Fibroblast of skin of left biceps (primary cell): ENCODE results near the gene PDYN.
A peak's percentile ranks its signal among the peaks of the same experiment; 100 is the strongest.

Experiments
- DNase-seq, 2 experiments: peaks; one replicate each; pipeline ENCODE4 v3.0.0-alpha.2; 2013; ENCODE audit warnings: low read depth in 2 of 2

PDYN gene

GRCh38 chr20:1994627-1995026 lies 769 bp upstream of the PDYN start:
- no peak for DNase-seq

- no peak for DNase-seq
These were observed 1.3 kb downstream of the PDYN start for GRCh38 chr20:1992359-1993110.

- DNase-seq, result no peak
These were observed 6.0 kb downstream of the PDYN start for GRCh38 chr20:1987826-1988225.

DNA sequence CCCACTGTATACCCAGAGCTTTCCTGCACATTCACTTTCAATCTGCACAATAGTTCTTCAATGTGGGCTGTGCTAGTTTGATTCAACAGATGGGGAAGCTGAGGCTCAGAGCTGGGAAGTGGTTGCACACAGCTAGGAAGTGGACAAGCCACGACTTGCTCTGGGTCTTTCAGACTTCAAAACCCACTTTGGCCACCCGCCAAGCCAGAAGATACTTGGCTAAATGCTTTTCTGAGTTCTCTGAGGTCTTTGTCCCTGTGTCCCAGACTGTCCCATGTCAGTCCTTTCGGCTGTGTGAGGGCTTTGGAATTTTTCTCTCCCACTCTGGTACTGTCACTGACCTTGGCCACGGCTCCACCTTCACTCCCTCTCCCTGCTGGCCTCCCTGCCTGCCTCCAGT lies 10.6 kb downstream of the PDYN start:
- DNase-seq, result no peak

- no peak for DNase-seq
These were observed 11.2 kb downstream of the PDYN start for GRCh38 chr20:1982686-1983085.

- no peak for DNase-seq
These were observed 14.6 kb downstream of the PDYN start for GRCh38 chr20:1979106-1979778.

GRCh38 chr20:1975291-1975690 lies 18.6 kb downstream of the PDYN start:
- DNase-seq, result no peak

DNA sequence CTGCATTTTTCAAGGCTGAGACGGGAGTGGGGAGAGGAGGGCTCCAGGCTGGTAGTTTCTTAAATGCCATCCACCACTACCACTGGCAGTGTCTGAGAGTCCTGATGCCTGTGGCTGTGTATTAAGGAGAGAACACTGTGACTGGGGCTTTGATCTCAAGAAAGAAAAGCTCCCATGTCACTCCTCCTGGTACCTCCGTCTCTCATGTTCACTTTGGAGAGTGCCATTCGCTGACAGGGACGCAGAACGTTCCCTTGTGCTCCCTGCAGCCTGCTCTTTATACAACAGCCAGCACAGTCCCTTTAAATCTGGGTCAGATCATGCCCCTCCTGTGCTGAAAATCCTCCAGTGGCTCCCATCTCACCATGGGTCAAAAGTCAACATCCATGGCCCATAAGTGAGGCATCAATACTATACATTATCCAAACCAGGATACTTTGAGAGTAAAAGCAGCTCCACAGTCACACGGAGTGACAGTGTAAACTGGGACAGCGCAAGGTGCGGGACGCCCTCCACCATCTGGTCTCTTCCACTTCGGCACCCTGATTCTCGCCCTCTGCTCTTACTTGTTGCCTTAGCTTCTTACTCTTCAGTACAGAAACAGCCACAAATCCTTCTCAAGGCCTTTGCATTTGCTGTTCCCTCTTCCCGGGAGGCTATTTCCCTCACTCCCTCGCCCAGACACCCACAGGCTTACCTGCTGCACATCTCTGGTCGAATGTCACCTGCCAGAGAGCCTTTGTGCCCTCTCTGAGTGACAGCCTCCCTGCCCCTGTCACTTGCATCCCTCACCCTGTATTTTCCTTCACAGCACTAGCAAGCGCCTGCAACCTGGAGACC lies 20.0 kb downstream of the PDYN start:
- DNase-seq, result no peak

GRCh38 chr20:1971893-1972586 lies 21.8 kb downstream of the PDYN start:
- DNase-seq, result no peak

GRCh38 chr20:1968964-1969363 lies 24.9 kb downstream of the PDYN start:
- no peak for DNase-seq

DNA sequence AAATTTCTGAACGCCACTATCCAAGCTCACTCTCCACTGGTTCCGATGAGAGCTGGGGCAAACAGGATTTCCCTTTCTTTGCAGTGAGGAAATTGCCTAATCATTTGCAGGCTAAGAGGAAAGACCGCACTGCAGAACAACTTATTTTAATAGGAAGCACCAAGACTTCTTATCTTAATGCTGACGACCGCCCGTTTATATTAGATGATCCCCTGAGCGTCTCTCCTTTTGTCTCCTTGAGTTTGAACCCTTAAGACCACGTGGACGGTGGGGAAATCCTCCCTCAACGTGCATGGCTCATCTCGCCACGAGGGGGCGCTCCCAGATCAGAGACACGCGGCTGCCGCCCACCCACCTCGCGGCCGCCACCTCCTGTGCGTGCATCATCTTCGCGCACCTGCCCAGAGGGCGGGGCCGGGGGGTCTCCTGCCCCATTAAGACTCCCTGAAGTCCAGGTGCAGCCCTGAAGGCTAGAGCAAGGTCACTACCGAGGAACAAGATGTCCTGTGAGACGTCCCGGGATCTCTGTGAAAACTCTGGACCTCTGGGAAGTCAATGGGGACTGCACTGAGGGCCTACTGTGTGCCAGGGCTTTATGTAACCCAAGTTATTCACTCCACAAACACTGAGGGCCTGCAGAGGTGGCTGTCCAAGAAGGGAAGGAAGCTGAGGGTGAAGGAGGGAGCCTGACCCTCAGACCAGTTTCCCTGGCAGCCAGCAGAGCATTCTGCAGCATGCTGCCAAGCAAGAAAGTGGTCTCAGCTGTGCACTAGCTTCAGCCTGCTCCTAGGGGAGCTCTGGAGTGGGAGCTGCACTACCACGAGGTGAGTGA lies 28.1 kb downstream of the PDYN start:
- DNase-seq, result peak in 1 of 2 experiments; percentile 15

GRCh38 chr20:1964659-1965405 lies 29.0 kb downstream of the PDYN start:
- DNase-seq, result no peak

DNA sequence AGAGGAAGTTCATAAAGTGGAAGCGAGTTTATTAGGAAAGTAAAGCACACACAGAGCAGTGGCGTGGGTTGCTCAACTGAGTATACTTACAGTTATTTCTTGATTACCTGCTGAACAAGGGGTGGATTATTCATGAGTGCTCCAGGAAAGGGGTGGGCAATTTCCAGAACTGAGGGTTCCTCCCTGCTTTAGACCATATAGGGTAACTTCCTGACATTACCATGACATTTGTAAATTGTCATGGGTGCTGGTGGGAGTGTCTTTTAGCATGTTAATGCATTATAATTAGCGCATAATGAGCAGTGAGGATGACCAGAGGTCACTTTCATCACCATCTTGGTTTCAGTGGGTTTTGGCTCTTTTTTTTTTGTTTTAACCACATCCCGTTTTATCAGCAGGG lies 29.8 kb downstream of the PDYN start:
- DNase-seq, result no peak

DNA sequence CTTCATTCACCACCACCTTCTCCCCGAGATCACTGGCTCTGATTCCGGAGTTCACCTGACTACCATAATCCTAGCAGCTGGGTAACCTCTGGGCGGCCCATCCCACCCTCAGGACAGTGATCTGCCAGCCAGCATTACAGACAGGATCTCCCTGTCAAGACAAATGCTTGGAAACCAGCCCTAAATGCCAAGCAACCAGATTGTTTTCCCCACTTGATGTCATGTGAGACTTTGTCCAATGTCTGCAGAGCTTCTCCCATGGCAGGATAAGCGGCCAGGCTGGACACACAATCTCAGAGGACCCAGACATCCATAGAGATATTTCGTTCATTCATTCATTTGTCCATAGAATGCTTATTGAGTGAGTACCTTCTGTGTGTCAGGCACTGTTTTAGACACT lies 32.5 kb downstream of the PDYN start:
- DNase-seq, result no peak

GRCh38 chr20:1959156-1959555 lies 34.7 kb downstream of the PDYN start:
- DNase-seq, result no peak

GRCh38 chr20:1958426-1958825 lies 35.4 kb downstream of the PDYN start:
- no peak for DNase-seq

DNA sequence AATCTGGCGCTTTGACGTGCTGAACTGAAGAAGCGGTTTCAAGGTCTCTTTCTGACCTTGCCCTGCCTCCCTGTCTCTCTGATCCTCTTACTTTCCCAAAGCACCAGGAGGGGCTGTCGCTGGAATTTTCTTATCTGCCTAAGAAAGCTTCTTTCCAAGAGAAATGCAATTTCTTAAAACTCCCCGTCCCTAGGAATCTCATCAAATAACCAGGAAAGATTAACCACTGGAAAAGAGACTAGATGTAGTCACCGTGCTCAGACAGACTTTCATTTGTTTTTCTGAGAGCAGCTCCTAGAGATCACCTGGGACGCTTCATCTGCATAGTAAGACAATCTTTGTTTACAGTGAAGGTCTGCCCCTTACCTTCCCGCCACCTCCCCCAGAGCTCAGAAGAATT lies 38.6 kb downstream of the PDYN start:
- no peak for DNase-seq

GRCh38 chr20:1953621-1954020 lies 40.2 kb downstream of the PDYN start:
- DNase-seq, result no peak

GRCh38 chr20:1952737-1953530 lies 40.9 kb downstream of the PDYN start:
- no peak for DNase-seq
